Vagina (tissue), 2 donors: ENCODE results near the gene HES1.

ENCODE experiments used
- CTCF ChIP-seq, 3 experiments: fragments of 450-650 bp in 2 of 3; fragments of 200-600 bp in 1 of 3; sonication (generic) in 1 of 3; IDR thresholded peaks; one replicate each; pipeline ENCODE4 v1.5.1; 2017 to 2019; ENCODE audit warnings: antibody characterized with exemption in 3 of 3, mild to moderate bottlenecking in 2 of 3, moderate library complexity in 2 of 3
- POLR2A ChIP-seq, 2 donors: fragments of 450-650 bp; IDR thresholded peaks; one replicate each; pipeline ENCODE4 v1.6.1; 2017; ENCODE audit warnings: antibody characterized with exemption in 2 of 2, mild to moderate bottlenecking in 2 of 2, moderate library complexity in 2 of 2
- POLR2AphosphoS5 ChIP-seq, 2 donors: sonication (generic); formaldehyde crosslinking; IDR thresholded peaks; one replicate each; pipeline ENCODE4 v1.9.0; 2017; ENCODE audit warnings: antibody characterized with exemption in 2 of 2, mild to moderate bottlenecking in 2 of 2, low read depth in 1 of 2; ENCODE audit not compliant: insufficient read depth in 1 of 2

- no peak for TF ChIP-seq CTCF (IDR thresholded peaks at IDR 0.05)
- TF ChIP-seq POLR2A (IDR thresholded peaks at IDR 0.05), result no peak
- TF ChIP-seq POLR2AphosphoS5 (IDR thresholded peaks at IDR 0.05; ENCODE audit: insufficient read depth in 1 of 2, low read depth in 1 of 2), result no peak
Observed at GRCh38 chr3:194160158-194160557, 24.2 kb downstream of the HES1 start.
